Fibroblast of skin of left biceps (primary cell): Measurements from ENCODE around the gene SLC39A9.

Experiments
- DNase-seq, 2 experiments: peaks; one replicate each; pipeline ENCODE4 v3.0.0-alpha.2; 2013; ENCODE audit warnings: low read depth in 2 of 2

The SLC39A9 gene

GRCh38 chr14:69424149-69424923 lies 25.8 kb downstream of the SLC39A9 start:
- DNase-seq, result no peak

- DNase-seq, result no peak
Observed at GRCh38 chr14:69427596-69427995, 29.1 kb downstream of the SLC39A9 start.

- no peak for DNase-seq
Observed at GRCh38 chr14:69428289-69428998, 30.0 kb downstream of the SLC39A9 start.

- DNase-seq, result no peak
Observed at GRCh38 chr14:69429643-69430042, 31.2 kb downstream of the SLC39A9 start.

GRCh38 chr14:69430306-69430939 lies 31.9 kb downstream of the SLC39A9 start:
- no peak for DNase-seq

GRCh38 chr14:69432364-69432763 lies 33.9 kb downstream of the SLC39A9 start:
- DNase-seq, result no peak

GRCh38 chr14:69439521-69440270 lies 41.2 kb downstream of the SLC39A9 start:
- no peak for DNase-seq

GRCh38 chr14:69441948-69442347 lies 43.5 kb downstream of the SLC39A9 start:
- no peak for DNase-seq

GRCh38 chr14:69443296-69443805 lies 44.9 kb downstream of the SLC39A9 start:
- DNase-seq, result no peak

GRCh38 chr14:69449216-69449615 lies 50.7 kb downstream of the SLC39A9 start:
- no peak for DNase-seq

GRCh38 chr14:69451941-69452340 lies 53.4 kb downstream of the SLC39A9 start:
- DNase-seq, result no peak

- no peak for DNase-seq
Observed at GRCh38 chr14:69458350-69458749, 59.9 kb downstream of the SLC39A9 start.

GRCh38 chr14:69459122-69459521 lies 60.6 kb downstream of the SLC39A9 start:
- DNase-seq, result no peak

- DNase-seq, result peak; percentile 62 to 63
Observed at GRCh38 chr14:69460093-69460701, 61.7 kb downstream of the SLC39A9 start.

- DNase-seq, result no peak
Observed at GRCh38 chr14:69464379-69464778, 65.9 kb downstream of the SLC39A9 start.

- DNase-seq, result peak; percentile 49 to 55
Observed at GRCh38 chr14:69464829-69465228, 66.3 kb downstream of the SLC39A9 start.

- DNase-seq, result no peak
Observed at GRCh38 chr14:69468949-69469348, 70.5 kb downstream of the SLC39A9 start.

- no peak for DNase-seq
Observed at GRCh38 chr14:69471436-69471835, 72.9 kb downstream of the SLC39A9 start.

GRCh38 chr14:69471916-69472315 lies 73.4 kb downstream of the SLC39A9 start:
- no peak for DNase-seq

- DNase-seq, result no peak
Observed at GRCh38 chr14:69473260-69473659, 74.8 kb downstream of the SLC39A9 start.

- DNase-seq, result no peak
Observed at GRCh38 chr14:69473946-69474345, 75.5 kb downstream of the SLC39A9 start.
